DMS153 treated with DMSO at 0.1 percent for 48 hours (cell line): ENCODE measurements around the gene DNAJB1.
A peak's percentile ranks its signal among the peaks of the same experiment; 100 is the strongest.

ENCODE experiments used
- DNase-seq: peaks from one replicate; lab custom pipeline; 2025; ENCODE audit not compliant: unreplicated experiment; lab: John Stamatoyannopoulos, UW

DNAJB1 gene

DNA sequence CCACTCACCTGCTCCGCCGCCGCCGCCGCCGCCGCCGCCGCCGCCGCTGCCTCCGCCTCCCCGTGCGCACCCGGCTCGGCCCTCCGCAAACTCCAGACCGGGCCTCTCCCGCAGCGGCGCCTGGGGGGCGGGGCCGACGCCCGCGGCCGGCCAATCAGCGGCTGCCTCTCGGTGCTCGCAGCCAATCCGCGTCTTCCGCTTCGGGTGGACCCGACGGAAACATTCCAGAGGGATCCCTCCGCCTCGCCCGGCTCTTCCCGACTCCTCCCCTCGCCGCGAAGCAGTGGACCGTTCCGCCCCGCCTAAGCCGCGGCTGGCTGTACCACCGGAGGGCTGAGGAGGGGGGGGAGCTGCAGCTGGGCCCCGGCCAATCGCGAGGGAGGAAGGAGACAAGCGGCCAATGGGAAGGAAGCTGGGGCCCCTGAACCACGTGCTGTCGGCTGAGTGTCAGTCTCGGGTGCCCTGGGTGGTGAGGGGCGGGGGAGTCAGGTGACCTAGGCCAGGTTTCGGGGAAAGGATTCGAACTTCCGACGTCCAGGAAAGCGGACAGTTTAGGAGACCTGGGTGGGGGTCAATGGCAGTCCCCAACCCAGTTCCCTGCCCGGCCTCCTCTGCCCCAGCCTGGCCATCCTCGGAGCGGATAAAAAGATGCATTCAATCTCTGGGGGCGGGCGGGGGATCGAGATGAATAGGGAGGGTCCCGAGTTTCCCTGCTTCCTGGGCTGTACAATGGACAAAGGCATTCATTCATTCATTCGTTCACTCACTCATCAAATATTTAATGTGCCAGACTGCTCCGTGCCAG, 22.0 kb downstream of the DNAJB1 start, which contains the start of gene GIPC1:
TSS of gene GIPC1 (minus strand) at position 99 of the 805 bp plus-strand sequence. CDS start 13,151 bp downstream, outside the sequence.
- DNase-seq = peak; percentile 96

DNA sequence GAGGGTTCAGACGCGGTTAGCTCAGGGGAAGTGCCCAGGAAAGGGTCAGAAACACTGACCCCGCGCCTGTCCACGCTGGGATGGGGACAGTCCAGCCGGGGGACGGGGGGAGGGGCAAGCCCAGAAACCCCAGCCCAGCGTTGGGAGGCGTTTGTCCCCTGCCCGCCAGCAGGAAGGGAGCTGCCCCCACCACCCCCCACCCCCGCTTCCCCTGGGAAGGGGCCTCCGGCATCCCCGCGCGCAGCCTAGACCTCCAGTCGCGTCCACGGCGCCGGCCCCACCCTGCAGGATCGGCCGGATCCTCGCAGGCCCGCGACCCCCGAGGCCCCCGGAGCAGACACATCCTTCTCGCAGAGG, 22.5 kb downstream of the DNAJB1 start:
- no peak for DNase-seq

- DNase-seq = no peak
These were observed 23.1 kb downstream of the DNAJB1 start for GRCh38 chr19:14494910-14495671.

- no peak for DNase-seq
These were observed 23.8 kb downstream of the DNAJB1 start for GRCh38 chr19:14494411-14494810.

DNA sequence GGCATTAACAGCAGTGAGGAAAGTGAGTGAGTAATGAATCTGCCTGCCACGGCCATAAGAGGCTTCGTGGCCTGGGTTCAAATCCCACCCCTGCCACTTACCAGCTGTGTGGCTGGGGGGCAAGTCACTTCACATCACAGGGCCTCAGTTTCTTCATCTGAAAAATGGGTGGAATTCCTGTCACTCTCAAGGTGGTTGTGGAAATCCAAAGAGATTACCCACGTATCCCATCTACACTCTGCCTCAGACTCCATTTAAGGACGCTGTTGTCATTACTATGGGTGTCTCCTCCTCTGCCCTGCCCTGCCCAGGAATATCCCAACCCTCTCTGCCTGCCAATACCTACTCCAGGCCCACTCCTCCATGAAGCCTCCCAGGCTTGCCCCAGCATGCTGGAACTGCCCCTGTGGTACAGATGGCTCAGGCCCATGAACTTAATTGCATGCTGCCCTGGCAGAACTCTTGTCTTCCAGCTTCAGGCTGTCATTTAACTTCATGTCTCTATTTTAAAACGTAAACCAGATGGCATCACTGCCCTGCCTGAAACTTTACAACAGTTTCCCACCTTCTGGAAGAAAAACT, 25.4 kb downstream of the DNAJB1 start:
- no peak for DNase-seq

GRCh38 chr19:14487370-14488125, 30.6 kb downstream of the DNAJB1 start:
- no peak for DNase-seq

DNA sequence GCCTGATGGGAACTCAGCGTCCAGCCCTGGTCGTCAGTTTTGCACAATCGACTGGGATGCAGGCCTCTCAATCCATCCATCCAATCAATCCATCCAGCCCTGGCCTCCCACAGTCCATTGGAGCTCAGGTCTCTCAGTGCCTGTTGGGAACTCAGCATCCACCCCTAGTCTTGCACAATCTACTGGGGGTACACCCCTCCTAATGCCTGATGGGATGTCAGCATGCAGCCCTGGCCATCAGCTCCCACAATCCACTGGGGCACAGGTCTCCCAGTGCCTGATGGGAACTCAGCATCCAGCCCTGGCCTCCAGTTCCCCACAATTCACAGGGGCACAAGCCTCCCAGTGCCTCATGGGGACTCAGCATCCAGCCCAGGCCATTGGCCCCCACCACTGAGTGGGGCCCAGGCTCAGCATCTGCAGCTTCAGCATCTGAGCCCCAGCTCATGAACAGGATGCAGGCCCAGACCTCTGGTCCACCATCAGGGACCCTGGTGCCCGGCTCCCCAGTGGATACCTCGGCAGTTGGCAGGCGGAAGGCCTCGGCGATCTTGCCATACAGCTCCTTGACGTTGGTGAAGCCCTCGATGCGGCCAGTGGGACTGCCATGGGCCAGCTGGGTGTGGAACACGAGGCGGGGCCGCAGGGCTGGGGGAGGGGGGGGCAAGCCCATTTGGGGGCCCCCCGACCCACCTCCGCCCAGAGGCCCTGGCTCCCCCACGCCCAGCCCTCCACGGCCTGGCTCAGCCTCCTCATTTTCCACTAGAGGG, 35.8 kb downstream of the DNAJB1 start:
- DNase-seq = no peak

DNA sequence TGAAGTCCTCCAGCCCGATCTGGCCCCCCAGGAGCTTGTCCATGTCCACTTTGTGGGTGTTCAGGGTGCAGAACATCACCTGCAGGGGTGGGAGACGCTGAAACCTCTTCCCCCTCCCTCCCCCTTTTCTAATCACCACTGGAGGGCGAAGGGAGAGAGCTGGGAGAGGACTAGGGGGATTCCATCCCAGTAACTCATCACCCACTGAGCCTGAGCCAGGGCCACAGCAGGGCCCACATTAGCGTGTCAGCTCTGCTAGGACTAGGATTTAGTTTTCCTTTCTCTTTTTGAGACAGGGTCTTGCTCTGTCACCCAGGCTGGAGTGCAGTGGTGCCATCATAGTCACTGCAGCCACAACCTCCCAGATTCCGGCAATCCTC, 37.5 kb downstream of the DNAJB1 start:
- DNase-seq = no peak

DNA sequence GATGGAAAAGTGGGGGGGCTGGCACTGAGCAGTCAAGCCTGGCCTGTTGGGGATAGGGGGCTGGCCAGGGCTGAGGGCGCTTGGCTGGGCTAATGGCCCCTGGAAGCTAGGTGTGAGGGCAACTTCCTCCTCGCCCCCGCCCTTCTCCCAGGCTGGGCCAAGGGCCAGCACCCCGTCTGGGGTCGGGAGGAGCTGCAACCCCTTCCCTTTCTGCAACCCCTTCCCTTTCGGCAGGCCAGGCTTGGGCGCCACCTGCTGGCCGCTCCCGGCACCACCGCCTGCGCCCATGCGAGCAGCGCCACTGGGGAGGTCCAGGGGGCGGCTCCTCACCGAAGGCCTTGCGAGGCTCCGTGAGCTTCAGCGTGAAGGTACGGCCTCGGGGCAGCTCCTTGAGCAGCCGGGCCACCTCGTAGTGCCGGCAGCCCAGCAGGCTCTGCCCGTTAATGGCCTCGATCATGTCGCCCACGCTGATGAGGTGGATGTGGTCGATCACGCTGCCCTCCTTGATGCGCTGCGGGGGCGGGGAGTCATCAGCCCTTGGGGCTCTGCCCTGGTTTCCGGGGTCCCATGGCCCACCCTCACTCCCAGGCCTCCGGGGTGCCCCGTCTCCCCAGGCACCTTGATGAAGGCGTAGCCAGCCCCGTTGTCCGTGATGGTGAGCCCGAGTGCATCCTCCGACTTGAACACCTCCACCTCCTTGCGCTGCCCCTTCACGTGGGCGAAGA, 38.1 kb downstream of the DNAJB1 start:
- DNase-seq = no peak

GRCh38 chr19:14479309-14479974, 38.8 kb downstream of the DNAJB1 start:
- DNase-seq = no peak

DNA sequence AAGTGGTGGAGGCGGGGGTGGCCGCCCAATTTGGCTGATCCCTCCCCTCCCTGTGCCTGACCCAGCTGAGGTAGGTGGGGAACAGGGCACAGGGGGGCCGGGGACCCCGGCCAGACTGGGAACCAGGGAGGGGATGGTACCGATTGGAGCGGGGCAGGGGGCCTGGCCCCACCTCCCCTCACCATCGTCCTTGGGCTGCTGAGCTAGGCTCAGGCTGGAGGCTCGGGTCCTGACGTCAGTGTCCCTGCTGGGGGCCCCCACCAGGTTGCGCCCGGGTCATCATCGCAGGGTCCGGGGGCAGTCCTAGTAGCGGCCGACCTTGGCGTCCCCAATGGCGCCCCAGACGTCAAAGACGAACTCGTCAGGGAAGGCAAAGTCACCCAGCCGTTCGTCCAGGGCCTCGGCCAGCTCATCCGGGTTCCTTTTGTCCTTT, 40.1 kb downstream of the DNAJB1 start:
- no peak for DNase-seq

DNA sequence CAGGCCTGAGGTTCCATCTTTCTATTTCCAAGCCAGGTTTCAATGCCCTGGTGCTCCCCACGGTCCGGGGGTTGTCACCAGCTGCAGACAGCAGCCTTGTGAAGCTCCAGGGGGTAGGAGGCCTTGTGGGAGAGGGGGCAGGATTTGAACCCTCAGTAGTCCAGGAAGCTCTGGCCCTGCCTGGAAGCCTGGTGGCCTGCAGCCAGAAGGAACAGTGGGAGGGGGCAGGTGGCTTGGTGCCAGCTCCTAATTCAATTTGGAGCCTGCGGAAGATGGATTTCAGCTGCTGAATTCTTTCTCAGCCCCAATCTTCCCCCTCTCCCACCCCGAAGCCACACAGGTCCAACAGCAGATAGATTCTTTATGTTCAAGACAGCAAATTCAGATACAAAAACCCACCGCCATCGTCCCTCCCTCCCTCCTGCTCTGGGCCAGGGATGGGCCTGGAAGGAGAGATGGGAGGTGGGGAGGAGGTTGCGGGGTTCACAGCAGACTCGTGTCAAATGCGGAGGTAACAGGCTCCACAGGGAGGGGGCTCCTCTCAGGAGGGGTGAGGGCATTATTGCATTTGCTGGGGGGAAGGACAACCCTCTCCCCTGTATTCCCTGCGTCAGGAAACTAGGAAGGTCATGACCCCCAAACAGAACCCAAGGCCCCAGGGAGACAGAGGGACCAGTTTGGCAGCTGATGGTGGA, 40.6 kb downstream of the DNAJB1 start:
- DNase-seq = no peak

- DNase-seq = no peak
These were observed 41.4 kb downstream of the DNAJB1 start for GRCh38 chr19:14476673-14477401.

DNA sequence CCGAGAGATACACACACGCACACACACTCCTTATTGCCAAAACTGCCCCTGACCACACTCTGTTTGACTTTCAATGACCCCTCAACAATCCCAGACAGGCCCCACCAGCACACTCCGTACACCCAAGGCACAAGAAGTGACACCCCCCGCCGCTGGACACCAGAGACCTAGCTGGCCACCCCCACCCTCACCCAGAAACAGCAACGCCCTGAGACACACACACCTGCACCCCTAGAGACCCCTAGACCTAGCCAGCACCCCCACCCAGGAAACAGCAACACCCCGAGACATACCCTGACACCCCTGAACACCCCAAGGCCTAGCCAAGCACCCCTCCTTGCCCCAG, 41.9 kb downstream of the DNAJB1 start:
- DNase-seq = no peak

- no peak for DNase-seq
These were observed 42.7 kb downstream of the DNAJB1 start, which contains the start of gene PTGER1 for GRCh38 chr19:14475251-14476073. Gene PTGER1, minus strand, starts transcription at chr19:14475354. Its CDS starts 1,034 bp downstream, at chr19:14474320.

DNA sequence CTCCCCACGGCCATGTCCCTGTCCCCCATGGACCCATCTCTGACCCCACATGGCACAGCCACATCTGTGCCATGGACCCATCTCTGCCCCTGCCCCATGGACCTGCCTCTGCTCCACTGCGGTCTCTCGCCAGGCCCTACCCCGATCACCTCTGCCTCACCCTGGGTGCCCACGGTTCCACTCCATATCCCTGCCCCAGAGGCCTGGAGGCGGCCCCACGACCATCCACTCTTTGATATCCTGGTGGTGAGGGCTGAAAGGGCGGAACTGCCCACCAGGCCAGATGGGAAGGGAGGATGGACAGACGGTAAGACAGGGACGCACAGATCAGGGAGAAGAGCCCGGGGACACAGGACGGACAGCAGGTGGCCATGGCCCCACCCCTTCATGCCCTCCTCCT, 43.4 kb downstream of the DNAJB1 start:
- DNase-seq = no peak

DNA sequence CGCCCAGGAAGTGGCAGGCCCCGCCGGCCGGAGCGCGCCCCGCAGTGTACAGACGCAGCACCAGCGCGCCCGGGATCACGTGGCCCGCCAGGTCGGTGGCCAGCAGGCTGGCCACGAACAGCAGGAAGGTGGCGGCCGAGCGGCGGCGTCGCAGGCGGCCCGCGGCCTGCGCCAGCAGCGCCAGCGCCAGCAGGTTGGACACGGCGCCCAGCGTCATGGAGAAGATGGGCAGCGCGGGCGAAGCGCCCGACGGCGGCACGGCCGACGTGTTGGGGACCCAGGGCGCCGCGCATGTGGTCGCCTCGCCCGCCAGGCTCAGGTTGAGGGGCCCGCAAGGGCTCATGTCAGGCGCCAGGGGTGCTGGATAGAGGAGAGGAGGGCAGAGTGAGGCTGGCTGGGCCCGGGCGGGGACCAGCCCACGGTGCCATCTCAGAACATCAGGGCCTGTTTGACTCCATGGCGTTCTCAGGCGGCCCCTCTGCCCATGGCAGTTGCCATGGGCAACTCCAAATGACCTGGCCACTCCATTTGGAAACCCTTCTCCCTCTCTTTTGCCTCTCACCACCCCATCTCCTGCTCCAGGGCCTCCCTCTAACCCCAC, 44.1 kb downstream of the DNAJB1 start:
- peak; percentile 28 for DNase-seq
